ENCODE results near the gene CFAP74.

DNA sequence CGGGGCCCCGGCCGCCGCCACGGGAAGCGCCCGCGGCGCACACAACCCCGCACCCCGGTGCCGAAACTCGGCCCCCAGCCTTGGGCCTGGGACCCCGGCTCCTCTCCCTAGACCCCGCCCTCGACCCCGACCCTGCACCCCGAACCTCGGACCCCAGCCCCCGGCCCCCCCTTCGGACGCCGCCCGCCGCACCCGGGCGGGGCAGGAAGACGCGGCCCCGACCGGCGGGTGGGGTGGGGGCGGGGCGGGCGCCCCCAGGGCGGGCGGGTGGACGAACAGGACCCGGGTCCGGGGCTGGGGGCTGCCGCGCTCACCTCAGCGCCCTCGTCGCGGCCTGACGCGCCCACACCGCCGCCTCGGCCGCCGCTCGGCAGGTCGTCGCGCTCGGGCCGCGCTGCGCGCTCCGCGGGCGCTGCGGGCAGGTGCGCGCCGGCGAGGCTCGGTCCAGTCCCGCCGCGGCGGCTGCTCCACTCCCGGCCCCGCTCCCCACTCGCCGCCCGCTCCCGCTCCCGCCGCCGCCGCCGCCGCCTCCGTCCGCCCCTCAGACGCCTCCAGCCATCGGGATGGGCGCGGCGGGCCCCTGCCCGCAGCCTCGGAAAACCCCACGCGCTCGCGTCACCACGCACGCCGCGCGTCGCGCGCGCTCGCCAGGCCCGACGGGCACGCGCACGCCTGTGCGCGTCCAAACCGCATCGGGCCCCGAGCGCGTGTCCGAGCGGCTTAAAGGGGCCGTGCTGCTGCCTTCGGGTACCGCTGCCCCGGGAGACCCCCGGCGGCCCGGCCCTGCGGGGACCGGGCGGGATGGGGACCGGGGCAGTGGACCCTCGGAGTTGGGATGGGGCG lies 112.9 kb downstream of the CFAP74 start, which contains the start of gene GNB1:
- TF ChIP-seq, protein P1, sequence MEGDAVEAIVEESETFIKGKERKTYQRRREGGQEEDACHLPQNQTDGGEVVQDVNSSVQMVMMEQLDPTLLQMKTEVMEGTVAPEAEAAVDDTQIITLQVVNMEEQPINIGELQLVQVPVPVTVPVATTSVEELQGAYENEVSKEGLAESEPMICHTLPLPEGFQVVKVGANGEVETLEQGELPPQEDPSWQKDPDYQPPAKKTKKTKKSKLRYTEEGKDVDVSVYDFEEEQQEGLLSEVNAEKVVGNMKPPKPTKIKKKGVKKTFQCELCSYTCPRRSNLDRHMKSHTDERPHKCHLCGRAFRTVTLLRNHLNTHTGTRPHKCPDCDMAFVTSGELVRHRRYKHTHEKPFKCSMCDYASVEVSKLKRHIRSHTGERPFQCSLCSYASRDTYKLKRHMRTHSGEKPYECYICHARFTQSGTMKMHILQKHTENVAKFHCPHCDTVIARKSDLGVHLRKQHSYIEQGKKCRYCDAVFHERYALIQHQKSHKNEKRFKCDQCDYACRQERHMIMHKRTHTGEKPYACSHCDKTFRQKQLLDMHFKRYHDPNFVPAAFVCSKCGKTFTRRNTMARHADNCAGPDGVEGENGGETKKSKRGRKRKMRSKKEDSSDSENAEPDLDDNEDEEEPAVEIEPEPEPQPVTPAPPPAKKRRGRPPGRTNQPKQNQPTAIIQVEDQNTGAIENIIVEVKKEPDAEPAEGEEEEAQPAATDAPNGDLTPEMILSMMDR (conservative IDR thresholded peaks at IDR 0.05; ENCODE audit: low read depth, low read length), result no peak
- TF ChIP-seq EZH2 (IDR thresholded peaks at IDR 0.05; ENCODE audit: borderline replicate concordance, low read depth, low read length, poor library complexity, severe bottlenecking), result no peak
